ENCODE results near the gene IL17RA.

The IL17RA gene

DNA sequence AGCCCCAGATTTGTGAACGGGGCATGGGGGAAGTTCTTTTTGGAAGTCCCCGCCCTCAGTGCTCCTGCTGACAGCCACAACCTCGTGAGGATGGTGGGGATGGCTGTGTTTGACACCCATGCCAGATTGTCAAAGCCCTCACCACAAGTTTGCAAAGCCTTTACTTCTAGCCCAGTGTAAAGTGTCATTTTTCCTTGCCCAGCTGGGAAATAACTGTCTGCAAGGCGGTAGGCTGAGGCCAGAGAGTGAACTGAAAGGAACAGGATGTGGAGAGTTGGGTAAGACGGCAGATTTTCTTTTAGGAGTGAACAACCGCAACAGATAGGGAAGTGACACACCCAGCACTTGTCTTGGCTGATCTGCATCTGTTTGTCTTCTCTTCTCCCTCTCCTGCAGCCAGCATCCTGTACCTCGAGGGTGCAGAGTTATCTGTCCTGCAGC, 13.6 kb downstream of the IL17RA start:
- no peak for TF ChIP-seq YY1 (IDR thresholded peaks at IDR 0.05; ENCODE audit: insufficient read depth, insufficient read length)
- TF ChIP-seq ZNF274 (IDR thresholded peaks at IDR 0.05; ENCODE audit: low read depth, low read length) = no peak
- no peak for TF ChIP-seq SUZ12 (IDR thresholded peaks at IDR 0.05; ENCODE audit: extremely low read depth, insufficient read depth, insufficient read length)
- Histone ChIP-seq H3K4me1 (ENCODE audit: insufficient read depth, insufficient read length) (no peaks in the 10 kb centered on the region), H3K9me3 (ENCODE audit: insufficient read depth, low read length) (no peaks in the 10 kb centered on the region), H3K9ac (ENCODE audit: insufficient read length, low read depth) (no peak overlapping the region), H3K27me3 (ENCODE audit: insufficient read depth, insufficient read length) (no peaks in the 10 kb centered on the region), H3K4me3 (ENCODE audit: insufficient read length, low read depth) (no peak overlapping the region), H3K36me3 (ENCODE audit: insufficient read depth, insufficient read length, low read length) (peaks cover 54% of the 10 kb centered on the region)
- no peak for DNase-seq (ENCODE audit: low read depth, low spot score)

DNA sequence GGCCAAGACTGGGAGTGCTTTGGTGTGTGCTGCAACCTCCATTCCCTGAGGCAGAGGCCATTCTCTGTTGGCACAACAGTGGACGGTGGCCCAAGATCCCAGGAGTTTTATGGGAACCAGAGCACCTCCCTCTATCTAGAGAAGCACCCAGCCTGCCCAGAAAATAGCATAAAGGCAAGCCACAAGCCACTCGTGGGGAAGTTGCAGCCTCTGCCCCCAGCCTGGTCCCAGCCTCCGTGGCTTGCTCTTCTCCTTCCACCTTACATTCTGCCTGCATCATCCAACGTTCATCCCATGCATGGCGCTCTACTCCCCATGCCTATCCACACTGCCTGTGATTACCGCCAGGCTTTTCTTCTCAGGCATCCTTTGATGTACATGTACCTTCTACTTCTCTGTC, 15.8 kb downstream of the IL17RA start:
- TF ChIP-seq ZNF274 (IDR thresholded peaks at IDR 0.05; ENCODE audit: low read depth, low read length) (no peak), SUZ12 (IDR thresholded peaks at IDR 0.05; ENCODE audit: extremely low read depth, insufficient read depth, insufficient read length) (no peak), YY1 (IDR thresholded peaks at IDR 0.05; ENCODE audit: insufficient read depth, insufficient read length) (no peak)
- peaks cover 71% of the 10 kb centered on the region for H3K36me3 ChIP-seq (ENCODE audit: insufficient read depth, insufficient read length, low read length)
- no peaks in the 10 kb centered on the region for H3K9me3 ChIP-seq (ENCODE audit: insufficient read depth, low read length)
- no peak overlapping the region for H3K9ac ChIP-seq (ENCODE audit: insufficient read length, low read depth)
- H3K27me3 ChIP-seq (ENCODE audit: insufficient read depth, insufficient read length) = no peaks in the 10 kb centered on the region
- no peak overlapping the region for H3K4me3 ChIP-seq (ENCODE audit: insufficient read length, low read depth)
- no peak for DNase-seq (ENCODE audit: low read depth, low spot score)
- H3K4me1 ChIP-seq (ENCODE audit: insufficient read depth, insufficient read length) = no peaks in the 10 kb centered on the region

DNA sequence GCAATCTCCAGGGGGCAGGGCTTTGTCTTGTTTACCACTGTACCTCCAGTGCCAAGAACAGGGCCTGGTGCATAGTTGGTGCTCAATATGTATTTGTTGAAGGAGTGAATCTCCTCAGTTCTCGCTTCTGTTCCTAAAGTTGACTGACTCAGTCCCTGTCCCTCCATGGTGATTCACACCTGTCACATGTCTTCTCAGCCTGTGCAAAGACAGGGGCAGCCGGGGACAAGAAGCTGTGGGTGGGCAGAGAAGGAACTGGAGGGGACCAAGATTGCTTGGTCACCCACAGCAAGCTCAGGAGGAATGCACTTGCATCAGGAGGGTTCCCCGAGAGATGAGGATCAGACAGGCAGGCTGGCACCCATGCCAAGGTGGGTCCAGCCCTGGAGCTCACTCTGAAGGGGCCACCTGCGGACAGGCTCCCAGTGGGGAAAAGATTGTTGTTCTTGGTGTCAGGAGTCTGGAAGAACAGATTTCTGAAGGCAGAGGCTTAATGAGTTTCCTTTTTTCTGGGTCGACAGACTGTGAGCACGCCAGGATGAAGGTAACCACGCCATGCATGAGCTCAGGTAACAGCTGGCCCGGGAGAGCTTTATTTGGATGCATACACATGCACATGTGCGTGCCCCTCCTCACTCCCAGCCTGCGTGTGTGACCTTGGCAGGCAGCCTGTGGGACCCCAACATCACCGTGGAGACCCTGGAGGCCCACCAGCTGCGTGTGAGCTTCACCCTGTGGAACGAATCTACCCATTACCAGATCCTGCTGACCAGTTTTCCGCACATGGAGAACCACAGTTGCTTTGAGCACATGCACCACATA, 16.9 kb downstream of the IL17RA start:
- H3K36me3 ChIP-seq (ENCODE audit: insufficient read depth, insufficient read length, low read length) = peaks cover 82% of the 10 kb centered on the region
- DNase-seq (ENCODE audit: low read depth, low spot score) = no peak
- no peaks in the 10 kb centered on the region for H3K27me3 ChIP-seq (ENCODE audit: insufficient read depth, insufficient read length)
- no peaks in the 10 kb centered on the region for H3K9me3 ChIP-seq (ENCODE audit: insufficient read depth, low read length)
- H3K4me1 ChIP-seq (ENCODE audit: insufficient read depth, insufficient read length) = no peaks in the 10 kb centered on the region
- no peak overlapping the region for H3K4me3 ChIP-seq (ENCODE audit: insufficient read length, low read depth)
- TF ChIP-seq YY1 (IDR thresholded peaks at IDR 0.05; ENCODE audit: insufficient read depth, insufficient read length) (no peak), SUZ12 (IDR thresholded peaks at IDR 0.05; ENCODE audit: extremely low read depth, insufficient read depth, insufficient read length) (no peak), ZNF274 (IDR thresholded peaks at IDR 0.05; ENCODE audit: low read depth, low read length) (no peak)
- H3K9ac ChIP-seq (ENCODE audit: insufficient read length, low read depth) = no peak overlapping the region

DNA sequence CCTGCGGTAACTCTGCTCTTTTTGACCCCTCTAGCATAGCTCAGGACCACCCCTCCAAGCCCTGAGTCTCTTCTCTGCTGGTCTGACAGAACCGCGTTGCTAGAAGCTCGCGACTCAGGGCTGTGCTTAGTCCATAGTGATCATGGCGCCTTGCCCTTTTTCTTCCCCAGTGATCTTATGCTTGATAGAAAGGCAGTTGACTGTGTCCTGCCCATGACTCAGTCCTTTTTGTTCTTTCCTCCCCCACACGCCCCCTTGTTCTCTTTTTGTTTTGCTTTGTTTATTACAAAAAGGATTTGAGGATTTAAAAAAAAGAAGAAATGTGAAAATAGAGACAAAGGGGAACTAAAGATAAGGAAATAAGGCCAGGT, 17.5 kb downstream of the IL17RA start:
- no peak overlapping the region for H3K4me3 ChIP-seq (ENCODE audit: insufficient read length, low read depth)
- no peak for DNase-seq (ENCODE audit: low read depth, low spot score)
- no peaks in the 10 kb centered on the region for H3K9me3 ChIP-seq (ENCODE audit: insufficient read depth, low read length)
- no peak overlapping the region for H3K9ac ChIP-seq (ENCODE audit: insufficient read length, low read depth)
- H3K4me1 ChIP-seq (ENCODE audit: insufficient read depth, insufficient read length) = no peaks in the 10 kb centered on the region
- TF ChIP-seq SUZ12 (IDR thresholded peaks at IDR 0.05; ENCODE audit: extremely low read depth, insufficient read depth, insufficient read length) = no peak
- no peak for TF ChIP-seq YY1 (IDR thresholded peaks at IDR 0.05; ENCODE audit: insufficient read depth, insufficient read length)
- TF ChIP-seq ZNF274 (IDR thresholded peaks at IDR 0.05; ENCODE audit: low read depth, low read length) = no peak
- H3K36me3 ChIP-seq (ENCODE audit: insufficient read depth, insufficient read length, low read length) = peaks cover 88% of the 10 kb centered on the region
- no peaks in the 10 kb centered on the region for H3K27me3 ChIP-seq (ENCODE audit: insufficient read depth, insufficient read length)

DNA sequence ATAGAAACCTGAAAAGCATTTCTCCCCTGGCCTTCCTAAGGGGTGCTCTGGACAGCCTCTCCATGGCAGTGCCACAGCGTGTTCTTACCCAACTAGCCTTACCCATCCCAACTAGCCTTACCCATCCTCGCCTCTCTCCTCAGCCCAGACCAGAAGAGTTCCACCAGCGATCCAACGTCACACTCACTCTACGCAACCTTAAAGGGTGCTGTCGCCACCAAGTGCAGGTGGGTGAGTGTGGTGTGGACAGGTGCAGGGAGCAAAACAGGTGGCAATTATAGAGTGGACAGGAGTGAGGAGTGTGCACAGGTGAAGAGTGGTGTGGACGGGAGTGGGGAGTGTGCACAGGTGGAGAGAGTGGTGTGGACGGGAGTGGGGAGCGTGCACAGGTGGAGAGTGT, 18.6 kb downstream of the IL17RA start:
- Histone ChIP-seq H3K4me3 (ENCODE audit: insufficient read length, low read depth) (no peak overlapping the region), H3K27me3 (ENCODE audit: insufficient read depth, insufficient read length) (no peaks in the 10 kb centered on the region), H3K4me1 (ENCODE audit: insufficient read depth, insufficient read length) (no peaks in the 10 kb centered on the region), H3K9ac (ENCODE audit: insufficient read length, low read depth) (no peak overlapping the region), H3K9me3 (ENCODE audit: insufficient read depth, low read length) (no peaks in the 10 kb centered on the region), H3K36me3 (ENCODE audit: insufficient read depth, insufficient read length, low read length) (peaks cover 85% of the 10 kb centered on the region)
- no peak for DNase-seq (ENCODE audit: low read depth, low spot score)
- no peak for TF ChIP-seq ZNF274 (IDR thresholded peaks at IDR 0.05; ENCODE audit: low read depth, low read length)
- TF ChIP-seq SUZ12 (IDR thresholded peaks at IDR 0.05; ENCODE audit: extremely low read depth, insufficient read depth, insufficient read length) = no peak
- TF ChIP-seq YY1 (IDR thresholded peaks at IDR 0.05; ENCODE audit: insufficient read depth, insufficient read length) = no peak

DNA sequence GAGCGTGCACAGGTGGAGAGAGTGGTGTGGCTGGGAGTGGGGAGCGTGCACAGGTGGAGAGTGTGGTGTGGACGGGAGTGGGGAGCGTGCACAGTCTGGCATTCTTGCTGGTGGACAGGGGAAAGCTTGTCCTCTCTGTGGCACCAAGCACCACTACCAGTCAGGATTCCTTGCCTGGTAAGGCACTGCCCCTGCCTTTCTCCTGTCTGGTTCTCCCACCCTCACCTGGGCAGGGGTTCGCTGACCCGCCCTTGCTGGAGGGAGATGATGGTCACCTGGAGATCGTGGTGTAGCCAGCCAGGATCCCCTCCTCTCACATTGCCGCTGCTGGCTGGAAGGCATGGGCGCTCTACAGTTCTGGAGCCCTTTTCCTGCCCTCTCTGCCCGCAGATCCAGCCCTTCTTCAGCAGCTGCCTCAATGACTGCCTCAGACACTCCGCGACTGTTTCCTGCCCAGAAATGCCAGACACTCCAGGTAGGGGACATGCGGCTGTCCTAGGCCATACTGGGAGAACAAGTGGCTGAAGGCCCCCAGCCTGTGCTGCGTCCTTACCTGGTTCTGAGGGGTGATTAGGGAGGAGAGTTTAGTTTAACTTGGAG, 19.6 kb downstream of the IL17RA start:
- DNase-seq (ENCODE audit: low read depth, low spot score) = no peak
- no peaks in the 10 kb centered on the region for H3K9me3 ChIP-seq (ENCODE audit: insufficient read depth, low read length)

More for the DNA sequence above, 19.6 kb downstream of the IL17RA start:
- no peak overlapping the region for H3K4me3 ChIP-seq (ENCODE audit: insufficient read length, low read depth)
- H3K9ac ChIP-seq (ENCODE audit: insufficient read length, low read depth) = no peak overlapping the region
- H3K4me1 ChIP-seq (ENCODE audit: insufficient read depth, insufficient read length) = no peaks in the 10 kb centered on the region
- H3K36me3 ChIP-seq (ENCODE audit: insufficient read depth, insufficient read length, low read length) = peaks cover 84% of the 10 kb centered on the region
- no peaks in the 10 kb centered on the region for H3K27me3 ChIP-seq (ENCODE audit: insufficient read depth, insufficient read length)
- no peak for TF ChIP-seq YY1 (IDR thresholded peaks at IDR 0.05; ENCODE audit: insufficient read depth, insufficient read length)
- TF ChIP-seq SUZ12 (IDR thresholded peaks at IDR 0.05; ENCODE audit: extremely low read depth, insufficient read depth, insufficient read length) = no peak
- no peak for TF ChIP-seq ZNF274 (IDR thresholded peaks at IDR 0.05; ENCODE audit: low read depth, low read length)
